AG04450 (cell line): ENCODE results near the gene HMOX2. TPM values are rescaled to one million over a fixed set of nuclear protein-coding genes. Genes with fewer than 3 reads are reported as not detected.
A peak's percentile ranks its signal among the peaks of the same experiment; 100 is the strongest.

ENCODE experiments used
- CTCF ChIA-PET: fragments of 300-600, 350-600 bp; formaldehyde crosslinking; extraction: SDS; loops from one replicate; lab custom pipeline; 2022; ENCODE audit warnings: antibody characterized with exemption, inconsistent platforms; lab: Charles Lee
- POLR2A ChIA-PET: fragments of 350-600 bp; formaldehyde crosslinking; extraction: SDS; loops from one replicate; lab custom pipeline; 2021; ENCODE audit warnings: antibody characterized with exemption, inconsistent platforms; lab: Yijun Ruan, JAX
- DNase-seq: peaks from one replicate; pipeline ENCODE4 v3.0.0-alpha.2; 2011; ENCODE audit warnings: low read depth, low spot score
- H3K27ac ChIP-seq: one replicate; pipeline ENCODE4 v1.5.1; 2012; ENCODE audit warnings: low read depth, low read length, control low read depth
- H3K27me3 ChIP-seq: one replicate; pipeline ENCODE4 v1.6.0; 2012; ENCODE audit warnings: low read length; ENCODE audit not compliant: control insufficient read depth, insufficient read depth
- H3K4me3 ChIP-seq: 2 replicates; pipeline ENCODE4 v1.5.1; 2011; ENCODE audit warnings: mild to moderate bottlenecking, low read depth, low read length, control low read depth
- H3K9me3 ChIP-seq: 2 replicates; pipeline ENCODE4 v1.5.1; 2012; ENCODE audit warnings: low read length; ENCODE audit not compliant: control insufficient read depth, insufficient read depth
- CTCF ChIP-seq: IDR thresholded peaks from 2 replicates; pipeline ENCODE4 v1.5.1; 2011; ENCODE audit warnings: low read depth, low read length, control low read depth, inconsistent platforms
- polyA plus RNA-seq: library from polyadenylated mRNA; depleted of rRNA; stranded (reverse); fragments of >200 nt; gene quantifications from 2 replicates; pipeline ENCODE4 v1.2.3, GENCODE V29; 2011

Gene HMOX2
- polyA plus RNA-seq, 1 experiment: 49.2 TPM

DNA sequence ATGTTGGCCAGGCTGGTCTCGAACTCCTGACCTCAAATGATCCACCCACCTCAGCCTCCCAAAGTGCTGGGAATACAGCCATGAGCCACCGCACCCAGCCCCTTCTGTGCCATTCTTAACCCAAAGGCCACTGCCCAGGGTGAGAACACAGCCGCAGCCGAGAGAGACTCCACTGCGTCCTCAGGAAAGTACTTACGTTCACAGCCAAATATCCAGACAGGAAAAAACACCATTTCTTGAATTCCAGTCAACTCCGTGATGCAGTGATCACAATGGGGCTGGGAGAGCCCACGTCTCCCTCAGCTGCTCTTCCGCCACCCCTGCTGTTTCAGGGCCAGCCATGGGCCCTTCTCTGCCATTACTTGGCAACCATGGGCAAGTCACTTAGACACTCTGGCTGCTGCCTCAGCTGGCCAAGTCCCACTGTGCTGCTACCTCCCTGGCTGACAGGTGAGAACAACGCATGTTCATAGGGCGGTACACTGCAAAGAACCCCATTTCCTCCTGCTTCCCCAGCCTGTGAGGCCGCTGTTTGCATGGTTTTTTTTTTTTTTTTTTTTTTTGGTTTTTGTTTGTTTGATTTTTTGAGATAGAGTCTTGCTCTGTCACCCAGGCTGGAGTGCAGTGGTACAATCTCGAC, 58.1 kb downstream of the HMOX2 start:
- ChIA-PET CTCF (no interaction called here), POLR2A (no interaction called here)
- TF ChIP-seq CTCF: no peak
- Histone ChIP-seq H3K27ac (no peak overlapping the region), H3K4me3 (no peak overlapping the region), H3K9me3 (peaks cover 7% of the 10 kb centered on the region), H3K27me3 (peaks cover 4% of the 10 kb centered on the region)
- no peak for DNase-seq

GRCh38 chr16:4535627-4536108, 59.5 kb downstream of the HMOX2 start:
- H3K4me3 ChIP-seq: no peak overlapping the region
- H3K27me3 ChIP-seq: peaks cover 4% of the 10 kb centered on the region
- ChIA-PET POLR2A (no interaction called here), CTCF (interaction anchor here (0.6 to 1.6 kb wide), 3 partner anchors 13 to 71 kb away, joined by 5 to 9 read pairs (median 8); no protein-coding TSS in a partner anchor)
- no peak for DNase-seq
- no peak for TF ChIP-seq CTCF
- H3K9me3 ChIP-seq: peaks cover 20% of the 10 kb centered on the region
- no peak overlapping the region for H3K27ac ChIP-seq

GRCh38 chr16:4536391-4537106, 60.4 kb downstream of the HMOX2 start:
- Histone ChIP-seq H3K27ac (no peak overlapping the region), H3K9me3 (peaks cover 20% of the 10 kb centered on the region), H3K27me3 (peaks cover 7% of the 10 kb centered on the region), H3K4me3 (no peak overlapping the region)
- ChIA-PET POLR2A (interaction anchor here (0.6 to 0.7 kb wide), 2 partner anchors 20 to 41 kb away, joined by 3 read pairs; partner anchors contain the start of gene C16orf96), CTCF (interaction anchor here (0.6 to 1.6 kb wide), 3 partner anchors 12 to 72 kb away, joined by 5 to 9 read pairs (median 8); no protein-coding TSS in a partner anchor)
- DNase-seq: no peak
- no peak for TF ChIP-seq CTCF

DNA sequence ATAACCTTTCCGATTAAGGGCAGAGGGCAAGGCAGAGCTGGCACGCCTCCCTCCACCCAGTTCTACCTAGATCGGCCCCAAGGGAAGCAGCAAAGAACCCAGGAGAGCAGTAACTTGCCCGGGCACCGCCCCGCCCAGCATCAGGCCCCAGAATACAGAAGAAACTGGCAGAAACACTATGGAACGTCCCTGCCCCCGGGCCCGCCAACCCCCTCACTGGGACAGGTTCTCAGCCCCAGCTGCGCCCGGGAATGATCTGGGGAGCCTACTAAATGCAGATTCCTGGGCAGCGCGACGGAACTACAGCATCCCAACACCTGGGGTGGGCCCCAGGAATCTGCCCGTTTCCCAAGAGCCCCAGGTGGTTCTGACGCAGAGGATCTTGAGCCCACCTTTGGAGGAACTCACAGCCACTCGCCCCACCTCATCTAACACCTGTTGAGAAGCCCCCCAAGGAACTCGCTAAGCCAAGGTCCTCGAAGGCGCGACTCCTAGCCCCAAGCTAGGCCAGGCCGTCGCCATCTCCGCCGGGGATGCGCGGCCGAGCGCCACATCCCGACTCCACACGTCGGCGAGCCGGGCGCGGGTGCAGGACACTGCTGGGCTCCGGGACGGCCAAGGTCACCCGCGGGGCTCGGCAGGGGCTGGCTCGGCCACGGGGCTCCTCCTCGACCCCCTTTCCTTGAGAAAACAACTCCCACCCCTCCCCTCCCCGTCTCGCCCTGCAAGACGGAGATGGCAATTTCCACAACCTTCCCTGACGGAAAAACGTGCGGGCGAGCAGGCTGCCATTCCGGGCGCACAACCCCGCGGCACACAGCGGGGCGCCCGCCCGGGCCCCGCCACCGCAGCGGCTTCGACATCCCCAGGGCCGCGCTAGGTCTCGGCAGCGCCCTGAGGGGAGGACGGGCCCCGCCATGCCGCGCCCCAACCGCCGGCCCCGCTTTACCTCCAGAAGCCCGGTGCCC, 61.5 kb downstream of the HMOX2 start:
- H3K4me3 ChIP-seq: peak overlapping the region; percentile 76
- TF ChIP-seq CTCF: no peak
- no peak overlapping the region for H3K27ac ChIP-seq
- CTCF ChIA-PET: interaction anchor here (0.5 to 1.6 kb wide), 2 partner anchors 11 to 61 kb away, joined by 5 to 9 read pairs; no protein-coding TSS in a partner anchor
- peaks cover 12% of the 10 kb centered on the region for H3K27me3 ChIP-seq
- H3K9me3 ChIP-seq: peaks cover 20% of the 10 kb centered on the region
- DNase-seq: no peak
- POLR2A ChIA-PET: interaction anchor here (0.6 kb wide), 1 partner anchor 58 kb away, joined by 5 read pairs; no protein-coding TSS in a partner anchor
